ENCODE data around the gene SLC2A4RG.

SLC2A4RG gene, protein sequence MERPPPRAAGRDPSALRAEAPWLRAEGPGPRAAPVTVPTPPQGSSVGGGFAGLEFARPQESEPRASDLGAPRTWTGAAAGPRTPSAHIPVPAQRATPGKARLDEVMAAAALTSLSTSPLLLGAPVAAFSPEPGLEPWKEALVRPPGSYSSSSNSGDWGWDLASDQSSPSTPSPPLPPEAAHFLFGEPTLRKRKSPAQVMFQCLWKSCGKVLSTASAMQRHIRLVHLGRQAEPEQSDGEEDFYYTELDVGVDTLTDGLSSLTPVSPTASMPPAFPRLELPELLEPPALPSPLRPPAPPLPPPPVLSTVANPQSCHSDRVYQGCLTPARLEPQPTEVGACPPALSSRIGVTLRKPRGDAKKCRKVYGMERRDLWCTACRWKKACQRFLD

DNA sequence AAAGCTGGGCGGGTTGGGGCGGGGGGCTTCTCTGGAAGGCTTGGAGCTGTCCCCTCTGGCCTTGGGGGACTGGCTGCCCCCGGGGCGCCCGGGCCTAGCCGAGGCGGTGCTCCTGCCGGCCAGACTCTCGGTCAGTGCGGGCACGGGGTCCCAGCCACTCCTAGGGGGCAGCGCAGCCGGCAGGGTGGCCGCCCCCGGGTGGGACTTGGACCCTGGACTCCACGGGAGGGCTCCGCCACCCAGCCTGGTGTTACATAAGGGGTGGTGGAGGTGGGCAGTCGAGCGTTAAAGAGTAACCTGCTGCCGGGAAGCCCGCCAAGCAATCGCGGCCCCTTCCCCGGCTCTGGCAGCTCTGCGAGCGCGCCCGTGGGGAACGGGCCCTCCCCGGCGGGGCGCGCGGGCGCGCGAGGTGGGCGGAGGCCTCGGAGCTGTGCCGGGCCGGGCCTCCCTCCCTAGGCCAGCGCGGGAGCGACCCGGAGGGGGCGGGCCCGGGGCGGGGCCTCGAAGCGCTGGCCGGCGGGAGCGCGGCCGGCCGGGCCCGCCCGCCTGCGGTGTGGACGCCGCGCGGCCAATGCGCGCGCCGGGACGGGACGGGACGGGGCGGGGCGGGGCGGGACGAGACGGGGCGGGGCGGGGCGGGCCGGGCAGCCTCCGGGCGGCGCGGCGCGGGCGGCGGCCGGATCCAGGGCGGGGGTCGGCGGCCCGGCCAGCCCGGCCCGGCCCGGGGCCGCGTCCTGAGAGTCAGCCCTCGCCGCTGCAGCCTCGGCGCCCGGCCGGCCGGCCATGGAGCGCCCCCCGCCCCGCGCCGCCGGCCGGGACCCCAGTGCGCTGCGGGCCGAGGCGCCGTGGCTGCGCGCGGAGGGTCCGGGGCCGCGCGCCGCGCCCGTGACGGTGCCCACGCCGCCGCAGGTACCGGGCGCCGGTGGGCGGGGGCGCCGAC is at the start of gene SLC2A4RG:
SLC2A4RG (plus strand) TSS at position 647 of the 940 bp plus-strand sequence; CDS start at position 784, 137 bp downstream.
- peak; percentile 58 for DNase-seq (ENCODE audit: low spot score)

DNA sequence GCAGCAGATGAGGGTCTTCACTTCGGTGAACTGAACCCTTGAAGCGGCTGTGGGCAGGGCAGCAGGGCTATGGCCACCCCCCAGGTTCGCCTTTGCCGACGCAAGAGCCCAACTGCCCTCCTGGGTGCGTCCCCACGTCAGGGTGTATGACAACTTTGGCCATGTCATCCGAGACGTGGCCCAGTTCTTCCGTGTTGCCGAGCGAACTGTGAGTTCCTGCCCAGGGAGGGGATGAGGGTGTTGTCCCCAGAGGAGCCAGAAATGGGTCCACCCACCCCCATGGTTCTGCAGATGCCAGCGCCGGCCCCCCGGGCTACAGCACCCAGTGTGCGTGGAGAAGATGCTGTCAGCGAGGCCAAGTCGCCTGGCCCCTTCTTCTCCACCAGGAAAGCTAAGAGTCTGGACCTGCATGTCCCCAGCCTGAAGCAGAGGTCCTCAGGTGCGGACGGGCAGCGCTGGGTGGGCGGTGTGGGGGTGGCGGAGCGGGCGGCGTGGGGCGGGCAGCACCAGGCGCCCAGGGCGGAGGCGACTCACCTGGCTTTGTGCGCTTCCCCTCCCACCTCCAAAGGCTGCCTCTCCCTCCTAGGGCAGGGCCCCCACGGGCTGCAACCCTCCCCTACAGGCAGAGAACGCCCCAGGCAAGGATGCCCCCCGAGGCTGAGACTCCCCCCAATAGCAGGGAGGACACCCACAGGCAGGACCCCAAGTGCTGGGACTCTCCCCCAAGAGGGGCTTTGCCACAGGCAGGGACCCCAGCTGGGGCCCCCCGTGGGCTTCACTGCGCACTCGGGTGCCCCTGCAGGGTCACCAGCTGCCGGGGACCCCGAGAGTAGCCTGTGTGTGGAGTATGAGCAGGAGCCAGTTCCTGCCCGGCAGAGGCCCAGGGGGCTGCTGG is 49.3 kb upstream of the SLC2A4RG start:
- DNase-seq (ENCODE audit: low spot score), result no peak

DNA sequence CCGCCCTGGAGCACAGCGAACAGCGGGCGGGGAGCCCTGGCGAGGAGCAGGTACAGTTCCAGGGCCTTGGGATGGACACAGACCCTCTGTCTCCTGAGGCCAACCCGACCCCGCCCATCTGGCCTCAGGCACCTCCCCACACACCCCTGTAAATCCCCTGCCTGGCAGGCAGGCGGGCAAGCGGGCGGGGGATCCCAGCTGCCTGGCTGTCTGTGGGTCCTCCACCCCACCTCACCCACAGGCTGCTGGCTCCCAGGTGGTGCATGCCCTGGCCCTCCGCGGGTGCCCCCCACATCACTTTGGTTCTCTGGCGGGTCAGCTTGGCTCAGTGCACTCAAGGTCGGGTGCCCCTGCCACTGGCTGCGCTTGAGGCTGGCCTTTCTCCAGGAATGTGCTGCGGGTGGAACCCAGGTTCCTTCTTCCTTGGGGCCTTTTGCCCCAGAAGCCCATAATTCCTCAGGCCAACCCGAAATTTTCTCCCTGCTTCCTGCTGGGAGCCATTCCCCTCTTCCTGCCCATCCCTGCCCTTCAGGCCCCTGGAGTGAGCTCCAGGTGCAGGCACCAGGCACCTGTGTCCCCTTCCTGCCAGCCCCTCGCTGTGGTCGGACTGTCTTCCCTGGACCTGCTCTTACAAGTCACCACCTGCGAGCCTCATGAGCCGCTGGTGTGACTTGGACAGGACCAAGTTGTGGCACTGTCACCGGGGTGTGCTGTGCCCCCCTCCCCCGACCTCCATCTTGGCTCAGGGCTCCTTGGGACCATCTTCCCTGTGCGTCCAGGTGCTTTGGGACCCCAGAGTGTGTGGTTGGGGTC is 48.5 kb upstream of the SLC2A4RG start:
- no peak for DNase-seq (ENCODE audit: low spot score)

DNA sequence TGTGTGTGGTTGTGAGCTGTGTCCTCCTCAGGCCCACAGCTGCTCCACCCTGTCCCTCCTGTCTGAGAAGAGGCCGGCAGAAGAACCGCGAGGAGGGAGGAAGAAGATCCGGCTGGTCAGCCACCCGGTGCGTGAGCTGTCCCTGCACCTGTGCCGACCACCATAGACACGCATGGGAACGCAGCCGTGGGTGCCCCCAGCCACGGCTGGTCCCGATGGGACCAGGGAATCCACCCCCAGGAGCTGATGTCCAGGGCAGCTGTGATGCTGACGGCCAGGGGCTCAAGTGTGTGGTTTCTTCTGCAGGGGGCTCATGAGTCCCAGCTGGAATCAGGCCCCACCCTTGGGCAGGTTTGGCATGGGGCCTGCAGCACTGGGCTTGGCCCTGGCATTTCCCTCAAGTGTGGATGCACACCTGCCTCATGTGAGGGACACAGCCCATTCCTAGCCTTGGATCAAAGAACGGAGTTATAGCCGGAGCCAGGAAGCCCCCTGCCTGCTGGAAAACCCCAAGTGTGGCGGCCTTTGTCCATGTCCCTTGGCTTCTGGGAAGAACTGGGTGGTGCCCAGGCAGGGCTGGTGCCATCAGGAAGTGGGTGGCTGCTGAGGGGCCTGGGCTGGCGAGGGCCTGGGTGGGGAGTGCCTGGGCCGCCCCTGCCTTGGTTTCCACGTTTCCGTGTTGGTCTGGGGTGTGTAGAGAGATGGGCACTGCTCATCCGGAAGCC is 47.7 kb upstream of the SLC2A4RG start:
- no peak for DNase-seq (ENCODE audit: low spot score)

- DNase-seq (ENCODE audit: low spot score), result no peak
These were observed 47.0 kb upstream of the SLC2A4RG start for GRCh38 chr20:63692436-63693082.

GRCh38 chr20:63693083-63693732 is 46.4 kb upstream of the SLC2A4RG start:
- DNase-seq (ENCODE audit: low spot score), result no peak

DNA sequence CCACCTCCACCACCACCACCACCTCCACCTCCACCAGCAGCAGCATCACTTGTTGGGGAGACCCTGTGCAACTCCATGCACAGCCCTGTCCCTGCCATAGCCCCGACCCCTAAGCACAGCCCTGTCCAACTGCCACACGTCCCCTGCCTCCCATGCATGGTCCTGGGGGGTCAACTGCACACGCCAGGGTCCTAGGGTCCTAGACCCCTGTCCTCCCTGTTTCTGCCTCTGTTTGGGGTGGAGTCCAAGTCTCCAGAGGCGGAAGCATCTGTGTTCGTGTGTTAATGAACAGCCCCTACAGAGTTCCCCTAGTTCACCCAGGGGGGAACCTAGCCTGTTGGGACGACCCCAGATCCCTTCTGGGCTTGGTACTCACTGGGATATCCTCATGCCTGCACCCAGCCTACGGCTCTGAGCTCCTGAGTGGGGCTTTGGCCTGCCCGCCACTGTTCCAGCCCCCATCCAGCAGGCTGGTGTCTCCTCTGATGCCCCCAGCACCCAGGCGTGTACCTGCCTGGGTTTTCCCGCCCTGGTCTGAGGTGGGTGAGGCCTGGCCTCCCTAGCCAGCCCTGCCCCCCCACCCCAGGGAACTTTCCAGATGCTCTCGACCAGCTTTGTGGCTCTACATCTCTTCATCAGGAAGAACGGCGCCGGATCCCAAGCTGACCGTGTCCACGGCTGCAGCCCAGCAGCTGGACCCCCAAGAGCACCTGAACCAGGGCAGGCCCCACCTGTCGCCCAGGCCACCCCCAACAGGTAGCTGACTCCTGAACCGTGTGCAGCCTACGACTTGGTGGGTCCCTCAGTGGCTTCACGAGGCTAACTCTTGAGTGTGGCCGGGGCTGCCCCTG is 45.6 kb upstream of the SLC2A4RG start:
- no peak for DNase-seq (ENCODE audit: low spot score)

DNA sequence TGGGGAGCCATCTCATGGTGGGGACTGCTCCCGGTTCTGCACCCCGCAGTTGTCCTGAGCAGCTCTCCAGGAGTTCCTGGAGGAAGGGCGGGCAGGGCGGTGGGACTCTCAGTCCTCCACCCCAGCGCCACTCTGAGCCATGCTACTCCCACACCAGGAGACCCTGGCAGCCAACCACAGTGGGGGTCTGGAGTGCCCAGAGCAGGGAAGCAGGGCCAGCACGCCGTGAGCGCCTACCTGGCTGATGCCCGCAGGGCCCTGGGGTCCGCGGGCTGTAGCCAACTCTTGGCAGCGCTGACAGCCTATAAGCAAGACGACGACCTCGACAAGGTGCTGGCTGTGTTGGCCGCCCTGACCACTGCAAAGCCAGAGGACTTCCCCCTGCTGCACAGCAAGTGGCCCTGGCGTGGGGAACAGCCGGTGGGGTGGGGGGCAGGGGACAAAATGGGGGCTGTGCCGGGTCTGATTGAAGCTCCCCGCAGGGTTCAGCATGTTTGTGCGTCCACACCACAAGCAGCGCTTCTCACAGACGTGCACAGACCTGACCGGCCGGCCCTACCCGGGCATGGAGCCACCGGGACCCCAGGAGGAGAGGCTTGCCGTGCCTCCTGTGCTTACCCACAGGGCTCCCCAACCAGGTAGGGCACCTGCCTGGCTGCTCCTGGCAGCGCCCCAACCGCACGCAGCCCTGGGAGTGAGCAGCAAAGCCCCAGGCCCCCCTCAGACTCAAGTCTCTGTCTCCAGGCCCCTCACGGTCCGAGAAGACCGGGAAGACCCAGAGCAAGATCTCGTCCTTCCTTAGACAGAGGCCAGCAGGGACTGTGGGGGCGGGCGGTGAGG is 44.8 kb upstream of the SLC2A4RG start:
- DNase-seq (ENCODE audit: low spot score), result no peak

- DNase-seq (ENCODE audit: low spot score), result no peak
These were observed 43.9 kb upstream of the SLC2A4RG start for GRCh38 chr20:63695424-63696305.

DNA sequence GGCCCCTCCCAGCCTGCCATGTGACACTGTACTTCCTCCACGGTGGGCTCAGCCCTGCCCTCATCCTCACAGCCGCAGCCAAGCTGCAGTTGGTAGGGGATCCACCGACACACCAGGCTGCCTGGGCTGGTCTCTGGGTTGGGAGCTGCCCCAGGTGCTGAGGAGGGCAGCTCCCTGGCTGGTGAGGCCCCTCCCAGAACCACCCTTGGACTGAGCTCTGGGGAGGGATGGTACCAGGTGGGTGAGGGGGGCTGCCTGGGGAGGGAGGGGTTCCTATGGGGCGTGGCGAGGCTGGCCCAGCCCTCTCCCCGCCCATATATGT is 43.3 kb upstream of the SLC2A4RG start:
- DNase-seq (ENCODE audit: low spot score), result no peak

GRCh38 chr20:63696628-63697356 is 42.8 kb upstream of the SLC2A4RG start, which contains the start of gene TNFRSF6B:
Gene TNFRSF6B (plus strand): TSS chr20:63696652. CDS start chr20:63696768, 116 bp downstream.
- no peak for DNase-seq (ENCODE audit: low spot score)

DNA sequence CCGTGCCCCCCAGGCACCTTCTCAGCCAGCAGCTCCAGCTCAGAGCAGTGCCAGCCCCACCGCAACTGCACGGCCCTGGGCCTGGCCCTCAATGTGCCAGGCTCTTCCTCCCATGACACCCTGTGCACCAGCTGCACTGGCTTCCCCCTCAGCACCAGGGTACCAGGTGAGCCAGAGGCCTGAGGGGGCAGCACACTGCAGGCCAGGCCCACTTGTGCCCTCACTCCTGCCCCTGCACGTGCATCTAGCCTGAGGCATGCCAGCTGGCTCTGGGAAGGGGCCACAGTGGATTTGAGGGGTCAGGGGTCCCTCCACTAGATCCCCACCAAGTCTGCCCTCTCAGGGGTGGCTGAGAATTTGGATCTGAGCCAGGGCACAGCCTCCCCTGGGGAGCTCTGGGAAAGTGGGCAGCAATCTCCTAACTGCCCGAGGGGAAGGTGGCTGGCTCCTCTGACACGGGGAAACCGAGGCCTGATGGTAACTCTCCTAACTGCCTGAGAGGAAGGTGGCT is 42.2 kb upstream of the SLC2A4RG start:
- no peak for DNase-seq (ENCODE audit: low spot score)

DNA sequence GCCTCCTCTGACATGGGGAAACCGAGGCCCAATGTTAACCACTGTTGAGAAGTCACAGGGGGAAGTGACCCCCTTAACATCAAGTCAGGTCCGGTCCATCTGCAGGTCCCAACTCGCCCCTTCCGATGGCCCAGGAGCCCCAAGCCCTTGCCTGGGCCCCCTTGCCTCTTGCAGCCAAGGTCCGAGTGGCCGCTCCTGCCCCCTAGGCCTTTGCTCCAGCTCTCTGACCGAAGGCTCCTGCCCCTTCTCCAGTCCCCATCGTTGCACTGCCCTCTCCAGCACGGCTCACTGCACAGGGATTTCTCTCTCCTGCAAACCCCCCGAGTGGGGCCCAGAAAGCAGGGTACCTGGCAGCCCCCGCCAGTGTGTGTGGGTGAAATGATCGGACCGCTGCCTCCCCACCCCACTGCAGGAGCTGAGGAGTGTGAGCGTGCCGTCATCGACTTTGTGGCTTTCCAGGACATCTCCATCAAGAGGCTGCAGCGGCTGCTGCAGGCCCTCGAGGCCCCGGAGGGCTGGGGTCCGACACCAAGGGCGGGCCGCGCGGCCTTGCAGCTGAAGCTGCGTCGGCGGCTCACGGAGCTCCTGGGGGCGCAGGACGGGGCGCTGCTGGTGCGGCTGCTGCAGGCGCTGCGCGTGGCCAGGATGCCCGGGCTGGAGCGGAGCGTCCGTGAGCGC is 41.6 kb upstream of the SLC2A4RG start:
- DNase-seq (ENCODE audit: low spot score), result no peak

- DNase-seq (ENCODE audit: low spot score), result peak; percentile 68
These were observed 40.7 kb upstream of the SLC2A4RG start for GRCh38 chr20:63698739-63699465.
